HepG2 (cell line): ENCODE data around the gene GPR152. TPM values are rescaled to one million over a fixed set of nuclear protein-coding genes. Genes with fewer than 3 reads are reported as not detected.

Experiments
- HCFC1 ChIP-seq: fragments of 150-350 bp; IDR thresholded peaks from 2 replicates; pipeline ENCODE4 v1.6.1; 2014; ENCODE audit warnings: low read depth, low read length
- ZNF34 ChIP-seq: sonication (generic); formaldehyde crosslinking; IDR thresholded peaks from 2 replicates; pipeline ENCODE4 v1.4.0; 2020; ENCODE audit warnings: mild to moderate bottlenecking, missing genetic modification reagents, borderline replicate concordance
- polyA plus RNA-seq, 8 experiments: library from polyadenylated mRNA; depleted of rRNA in 3 of 8; stranded (reverse) in 7 of 8; unstranded in 1 of 8; fragments of >200 nt; fragmentation: Illumina TruSeq in 4 of 8; extraction: Trizol in 4 of 8; gene quantifications; 2 replicates each; pipeline versions ENCODE4 v1.2.1 to v1.2.3, GENCODE V29; 2011 to 2016; ENCODE audit warnings: low read depth in 4 of 8, missing spikeins in 1 of 8, mixed read lengths in 1 of 8; ENCODE audit not compliant: insufficient read depth in 1 of 8
- total RNA-seq, 5 experiments: library from RNA; depleted of rRNA; stranded (reverse); fragments of >200 nt; fragmentation: Illumina TruSeq; extraction: Trizol; gene quantifications; 2 replicates each; pipeline ENCODE4 v1.2.3, GENCODE V29; 2016; ENCODE audit warnings: low read depth in 1 of 5
- TF ChIP-seq, protein P1 (sequence below): sonication (generic); formaldehyde crosslinking; IDR thresholded peaks from 2 replicates; pipeline ENCODE4 v1.5.0; 2020; ENCODE audit warnings: missing genetic modification reagents, mild to moderate bottlenecking, borderline replicate concordance
- TF ChIP-seq, protein P2 (sequence below): sonication (generic); formaldehyde crosslinking; IDR thresholded peaks from 2 replicates; pipeline ENCODE4 v1.5.1; 2020; ENCODE audit warnings: mild to moderate bottlenecking, missing genetic modification reagents, borderline replicate concordance

Gene GPR152
- total and polyA plus RNA-seq, 2 of the 13 experiments (the other 11 are each of a cell fraction or from before 2014, with no cell fraction given) = not detected

DNA sequence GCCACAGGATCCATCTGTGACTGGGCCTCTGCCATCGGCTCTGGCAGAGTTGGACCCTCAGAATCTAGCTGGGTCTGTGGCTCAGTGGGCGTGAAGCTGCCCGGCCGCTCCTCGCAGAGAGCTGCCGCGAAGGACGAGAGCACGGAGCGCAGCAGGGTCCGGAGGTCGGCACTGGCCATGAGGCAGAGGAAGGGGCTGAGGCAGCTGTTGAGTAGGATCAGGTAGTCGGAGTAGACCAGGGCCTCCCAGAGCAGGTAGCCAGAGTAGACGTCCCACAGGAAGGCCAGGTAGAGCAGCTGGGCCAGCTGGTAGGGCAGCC is 912 bp downstream of the GPR152 start (continued):
- TF ChIP-seq, protein P1, sequence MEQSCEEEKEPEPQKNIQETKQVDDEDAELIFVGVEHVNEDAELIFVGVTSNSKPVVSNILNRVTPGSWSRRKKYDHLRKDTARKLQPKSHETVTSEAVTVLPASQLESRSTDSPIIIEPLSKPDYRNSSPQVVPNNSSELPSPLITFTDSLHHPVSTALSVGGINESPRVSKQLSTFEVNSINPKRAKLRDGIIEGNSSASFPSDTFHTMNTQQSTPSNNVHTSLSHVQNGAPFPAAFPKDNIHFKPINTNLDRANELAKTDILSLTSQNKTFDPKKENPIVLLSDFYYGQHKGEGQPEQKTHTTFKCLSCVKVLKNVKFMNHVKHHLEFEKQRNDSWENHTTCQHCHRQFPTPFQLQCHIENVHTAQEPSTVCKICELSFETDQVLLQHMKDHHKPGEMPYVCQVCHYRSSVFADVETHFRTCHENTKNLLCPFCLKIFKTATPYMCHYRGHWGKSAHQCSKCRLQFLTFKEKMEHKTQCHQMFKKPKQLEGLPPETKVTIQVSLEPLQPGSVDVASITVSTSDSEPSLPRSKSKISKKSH (CRISPR knock-in tag) = no peak
- TF ChIP-seq ZNF34 (CRISPR knock-in tag) (no peak), HCFC1 (no peak)
- TF ChIP-seq, protein P2, sequence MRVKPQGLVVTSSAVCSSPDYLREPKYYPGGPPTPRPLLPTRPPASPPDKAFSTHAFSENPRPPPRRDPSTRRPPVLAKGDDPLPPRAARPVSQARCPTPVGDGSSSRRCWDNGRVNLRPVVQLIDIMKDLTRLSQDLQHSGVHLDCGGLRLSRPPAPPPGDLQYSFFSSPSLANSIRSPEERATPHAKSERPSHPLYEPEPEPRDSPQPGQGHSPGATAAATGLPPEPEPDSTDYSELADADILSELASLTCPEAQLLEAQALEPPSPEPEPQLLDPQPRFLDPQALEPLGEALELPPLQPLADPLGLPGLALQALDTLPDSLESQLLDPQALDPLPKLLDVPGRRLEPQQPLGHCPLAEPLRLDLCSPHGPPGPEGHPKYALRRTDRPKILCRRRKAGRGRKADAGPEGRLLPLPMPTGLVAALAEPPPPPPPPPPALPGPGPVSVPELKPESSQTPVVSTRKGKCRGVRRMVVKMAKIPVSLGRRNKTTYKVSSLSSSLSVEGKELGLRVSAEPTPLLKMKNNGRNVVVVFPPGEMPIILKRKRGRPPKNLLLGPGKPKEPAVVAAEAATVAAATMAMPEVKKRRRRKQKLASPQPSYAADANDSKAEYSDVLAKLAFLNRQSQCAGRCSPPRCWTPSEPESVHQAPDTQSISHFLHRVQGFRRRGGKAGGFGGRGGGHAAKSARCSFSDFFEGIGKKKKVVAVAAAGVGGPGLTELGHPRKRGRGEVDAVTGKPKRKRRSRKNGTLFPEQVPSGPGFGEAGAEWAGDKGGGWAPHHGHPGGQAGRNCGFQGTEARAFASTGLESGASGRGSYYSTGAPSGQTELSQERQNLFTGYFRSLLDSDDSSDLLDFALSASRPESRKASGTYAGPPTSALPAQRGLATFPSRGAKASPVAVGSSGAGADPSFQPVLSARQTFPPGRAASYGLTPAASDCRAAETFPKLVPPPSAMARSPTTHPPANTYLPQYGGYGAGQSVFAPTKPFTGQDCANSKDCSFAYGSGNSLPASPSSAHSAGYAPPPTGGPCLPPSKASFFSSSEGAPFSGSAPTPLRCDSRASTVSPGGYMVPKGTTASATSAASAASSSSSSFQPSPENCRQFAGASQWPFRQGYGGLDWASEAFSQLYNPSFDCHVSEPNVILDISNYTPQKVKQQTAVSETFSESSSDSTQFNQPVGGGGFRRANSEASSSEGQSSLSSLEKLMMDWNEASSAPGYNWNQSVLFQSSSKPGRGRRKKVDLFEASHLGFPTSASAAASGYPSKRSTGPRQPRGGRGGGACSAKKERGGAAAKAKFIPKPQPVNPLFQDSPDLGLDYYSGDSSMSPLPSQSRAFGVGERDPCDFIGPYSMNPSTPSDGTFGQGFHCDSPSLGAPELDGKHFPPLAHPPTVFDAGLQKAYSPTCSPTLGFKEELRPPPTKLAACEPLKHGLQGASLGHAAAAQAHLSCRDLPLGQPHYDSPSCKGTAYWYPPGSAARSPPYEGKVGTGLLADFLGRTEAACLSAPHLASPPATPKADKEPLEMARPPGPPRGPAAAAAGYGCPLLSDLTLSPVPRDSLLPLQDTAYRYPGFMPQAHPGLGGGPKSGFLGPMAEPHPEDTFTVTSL (CRISPR knock-in tag) = no peak
